Measurements from ENCODE around the gene BRD3OS.

BRD3OS gene, protein sequence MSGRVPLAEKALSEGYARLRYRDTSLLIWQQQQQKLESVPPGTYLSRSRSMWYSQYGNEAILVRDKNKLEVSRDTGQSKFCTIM

DNA sequence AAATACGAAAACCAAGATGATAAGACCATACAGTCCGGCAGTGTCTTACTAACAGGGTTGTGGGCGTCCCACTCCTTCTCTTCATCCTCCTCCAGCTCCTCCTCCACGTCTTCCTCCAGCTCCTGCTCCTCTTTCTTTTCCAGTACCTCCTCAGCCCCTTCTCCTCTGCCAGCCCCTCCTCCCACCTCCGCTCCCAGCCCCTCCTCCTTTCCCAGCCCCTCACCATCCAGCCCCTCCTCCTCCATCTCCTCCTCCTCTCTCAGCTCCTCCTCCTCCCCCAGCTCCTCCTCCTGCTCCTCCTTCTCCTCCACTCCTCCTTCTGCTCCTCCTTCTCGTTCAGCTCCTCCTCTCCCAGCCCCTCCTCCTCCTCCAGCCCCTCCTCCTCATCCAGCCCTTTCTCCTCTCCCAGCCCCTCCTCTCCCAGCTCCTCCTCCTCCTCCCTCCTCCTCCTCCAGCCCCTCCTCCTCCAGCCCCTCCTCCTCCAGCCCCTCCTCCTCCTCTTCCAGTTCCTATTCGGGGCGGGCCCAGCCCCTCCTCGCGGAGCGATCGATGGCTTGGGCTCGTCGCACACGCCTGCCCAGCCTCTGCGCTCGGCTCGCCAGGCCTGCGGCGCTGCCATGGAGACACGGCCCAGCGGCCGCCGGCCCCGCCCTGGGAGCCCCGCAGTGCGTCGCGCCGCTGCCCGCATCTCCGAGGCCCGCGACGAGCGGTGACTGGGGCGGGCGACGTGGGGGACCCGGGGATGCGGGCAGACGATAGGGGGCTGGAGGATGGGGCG, at the start of gene BRD3OS:
TSS of gene BRD3OS (plus strand) at position 654 of the 778 bp plus-strand sequence. CDS start 1,267 bp downstream, outside the sequence.
- peak; percentile 99 for FAIRE-seq
- peak; percentile 95 for DNase-seq (ENCODE audit: extremely low spot score, insufficient read length, low read depth)

DNA sequence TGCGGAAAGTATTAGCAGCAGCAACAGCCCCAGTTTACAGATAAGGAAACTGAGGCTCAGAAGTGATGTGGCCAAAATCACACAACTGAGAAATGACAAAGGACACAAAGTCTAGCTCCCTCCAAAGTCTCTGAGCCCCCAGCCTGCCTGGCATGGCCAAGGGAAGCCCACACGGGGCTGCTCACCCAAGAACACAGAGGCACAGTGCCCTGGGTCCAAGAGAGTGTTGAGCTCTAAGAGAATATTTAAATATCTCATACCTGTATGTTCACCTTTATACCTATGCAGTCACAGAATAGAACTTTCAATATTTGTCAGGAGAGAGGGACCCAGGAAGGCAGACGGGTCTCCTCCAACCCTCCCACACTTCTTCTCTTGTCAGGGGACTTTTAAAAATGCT, 49.8 kb upstream of the BRD3OS start:
- FAIRE-seq (no peak), DNase-seq (ENCODE audit: extremely low spot score, insufficient read length, low read depth) (no peak)

- no peak for FAIRE-seq
These were observed 49.0 kb upstream of the BRD3OS start for GRCh38 chr9:133976191-133976861.

GRCh38 chr9:133976887-133977286, 48.4 kb upstream of the BRD3OS start:
- no peak for FAIRE-seq
- DNase-seq (ENCODE audit: extremely low spot score, insufficient read length, low read depth) = no peak

More at GRCh38 chr9:133976191-133976861, 49.0 kb upstream of the BRD3OS start:
- no peak for DNase-seq (ENCODE audit: extremely low spot score, insufficient read length, low read depth)

GRCh38 chr9:133977421-133978201, 47.7 kb upstream of the BRD3OS start:
- FAIRE-seq (no peak), DNase-seq (ENCODE audit: extremely low spot score, insufficient read length, low read depth) (no peak)

DNA sequence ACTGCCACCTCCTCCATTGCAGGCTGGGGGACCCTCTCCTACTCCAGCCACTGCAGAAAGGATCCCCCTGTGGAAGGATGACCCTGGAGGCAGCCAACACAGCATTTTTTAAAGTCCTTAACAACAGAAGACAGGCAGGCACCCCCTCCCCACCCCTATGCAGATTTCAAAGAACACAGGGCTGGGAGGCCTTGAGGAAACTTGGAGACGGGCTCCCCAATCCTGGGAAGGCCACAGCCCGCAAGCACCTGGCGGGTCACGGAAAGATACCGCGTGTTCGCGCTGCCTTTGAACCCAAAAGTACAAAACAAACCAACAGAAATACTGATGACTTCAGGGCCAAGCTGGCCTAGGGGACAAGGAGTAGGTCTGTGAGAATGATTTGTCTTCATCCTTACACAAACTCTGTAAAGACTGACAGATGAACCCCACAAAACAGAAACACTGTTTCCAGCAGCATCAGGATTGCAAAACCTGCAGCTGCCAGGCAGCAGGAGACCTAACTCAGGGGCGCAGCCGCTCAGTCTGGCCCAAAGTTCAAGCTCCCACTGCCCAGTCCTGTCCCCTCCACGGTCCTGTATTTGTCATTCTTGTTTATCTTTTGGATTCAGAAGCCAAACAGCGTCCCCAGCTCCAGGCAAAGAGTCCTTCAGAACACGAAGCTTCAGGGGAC, 46.9 kb upstream of the BRD3OS start:
- no peak for FAIRE-seq

DNA sequence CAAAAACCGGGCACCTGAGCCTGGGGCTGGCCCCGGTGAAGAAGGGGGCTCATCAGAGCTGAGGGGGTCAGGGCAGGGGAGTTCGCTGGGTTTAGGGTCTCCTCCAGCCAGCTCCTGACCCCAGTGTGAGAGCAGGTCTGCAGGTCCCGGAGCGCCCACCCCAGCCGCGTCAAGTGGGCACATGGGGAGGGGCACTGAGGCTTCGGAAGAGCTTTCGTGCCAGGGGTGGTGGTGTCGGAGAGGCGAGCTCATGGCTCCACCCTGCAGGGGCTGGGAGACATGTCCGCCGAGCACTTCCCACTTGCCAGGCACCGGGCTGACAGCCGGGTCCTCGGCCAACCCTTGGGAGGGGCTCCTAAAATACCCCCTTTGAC, 46.4 kb upstream of the BRD3OS start:
- no peak for DNase-seq (ENCODE audit: extremely low spot score, insufficient read length, low read depth)
- no peak for FAIRE-seq

More for the DNA sequence above, 46.9 kb upstream of the BRD3OS start:
- no peak for DNase-seq (ENCODE audit: extremely low spot score, insufficient read length, low read depth)

GRCh38 chr9:133979273-133979920, 45.9 kb upstream of the BRD3OS start:
- DNase-seq (ENCODE audit: extremely low spot score, insufficient read length, low read depth) = no peak
- FAIRE-seq = peak; percentile 76

GRCh38 chr9:133979921-133980863, 45.1 kb upstream of the BRD3OS start:
- FAIRE-seq (peak; percentile 56), DNase-seq (ENCODE audit: extremely low spot score, insufficient read length, low read depth) (no peak)

DNA sequence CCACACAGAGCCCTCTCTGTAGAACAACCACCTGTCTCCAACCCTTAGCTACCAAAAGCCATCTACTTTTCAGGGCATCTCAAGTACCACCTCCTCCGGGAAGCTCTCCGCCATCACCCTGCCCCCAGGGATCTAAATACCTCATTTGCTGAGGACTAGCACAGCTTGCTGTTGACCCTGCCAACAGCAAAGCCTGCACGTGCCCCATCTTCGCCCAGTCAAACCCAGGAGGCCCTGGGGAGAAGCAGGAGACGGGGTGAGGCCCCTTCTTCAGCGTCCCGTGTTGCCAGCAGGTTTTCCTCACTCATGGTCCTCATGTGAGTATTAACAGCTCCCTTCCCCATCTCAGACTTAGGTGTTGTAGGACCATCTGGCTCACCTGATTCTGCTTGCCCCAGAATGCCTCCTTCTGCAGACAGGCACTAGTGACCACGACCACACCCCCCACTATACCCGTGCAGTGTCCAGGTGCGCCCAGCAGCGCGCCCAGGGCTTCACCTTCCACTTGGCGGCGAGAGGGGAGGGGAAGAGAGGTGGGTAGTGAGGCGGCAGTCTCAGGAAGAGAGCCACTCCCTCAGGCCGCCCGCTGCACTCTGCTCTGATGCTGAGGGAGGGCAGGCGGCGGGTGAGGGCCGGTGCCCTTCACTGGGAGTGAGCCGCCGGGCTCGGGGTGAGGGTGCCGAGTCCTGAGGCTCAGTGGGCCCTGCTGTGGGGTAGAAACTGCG, 44.3 kb upstream of the BRD3OS start:
- FAIRE-seq = no peak
- DNase-seq (ENCODE audit: extremely low spot score, insufficient read length, low read depth) = no peak

DNA sequence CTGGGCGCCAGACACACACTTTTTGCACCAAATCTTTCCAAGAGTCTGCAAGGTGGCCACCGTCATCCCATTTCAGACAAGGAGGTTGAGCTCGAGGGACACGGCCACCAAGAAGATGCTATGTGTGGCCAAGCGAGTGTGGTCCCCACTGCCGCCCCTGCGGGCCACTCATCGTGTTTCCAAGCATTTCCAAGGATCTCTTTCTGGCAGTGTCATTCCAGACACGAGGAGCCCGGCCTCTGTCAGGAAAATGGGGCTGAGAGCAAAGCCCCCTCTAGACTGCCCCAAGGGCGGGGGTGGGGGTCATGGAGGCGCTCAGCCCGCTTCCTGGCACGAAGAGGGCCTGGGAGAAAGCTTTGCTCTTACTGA, 43.7 kb upstream of the BRD3OS start:
- FAIRE-seq = no peak
- no peak for DNase-seq (ENCODE audit: extremely low spot score, insufficient read length, low read depth)

- no peak for DNase-seq (ENCODE audit: extremely low spot score, insufficient read length, low read depth)
- FAIRE-seq = no peak
These were observed 43.2 kb upstream of the BRD3OS start for GRCh38 chr9:133981958-133982681.

DNA sequence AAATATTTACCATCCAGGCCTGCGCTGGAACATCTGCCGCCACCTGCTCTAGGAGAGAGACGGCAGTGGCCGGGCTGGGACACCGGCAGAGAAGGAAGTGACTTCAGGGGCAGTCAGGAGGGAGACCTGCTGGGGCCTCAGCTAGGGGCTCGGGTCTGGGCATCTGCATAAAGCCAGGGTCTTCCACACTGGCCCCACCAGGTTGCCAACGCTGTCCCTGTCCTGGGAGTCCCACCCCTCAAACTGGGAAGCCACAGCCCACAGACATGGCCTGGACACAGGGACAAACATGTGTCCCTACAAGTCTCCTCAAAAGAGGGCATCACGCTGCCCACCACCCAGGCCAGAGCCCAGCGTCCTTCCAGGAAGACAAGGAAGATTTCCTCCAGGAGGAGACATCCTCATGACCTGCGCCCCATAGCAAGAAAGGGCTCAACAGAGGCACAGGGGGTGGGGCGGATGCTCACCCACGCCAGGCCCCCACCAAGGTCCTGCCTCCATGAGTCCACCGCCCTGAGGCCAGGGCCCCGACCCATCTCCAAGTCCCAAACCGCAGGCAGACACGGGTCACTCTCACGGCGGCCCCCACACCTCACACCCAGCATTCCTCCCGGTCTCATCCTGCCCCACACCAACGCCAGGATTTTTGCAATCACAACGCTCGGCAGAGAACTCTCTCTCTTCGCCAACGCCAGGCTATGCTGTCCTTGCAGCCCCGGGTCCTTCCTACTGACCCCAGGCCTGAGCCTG, 42.1 kb upstream of the BRD3OS start:
- DNase-seq (ENCODE audit: extremely low spot score, insufficient read length, low read depth) = no peak
- FAIRE-seq = no peak

GRCh38 chr9:133986061-133986460, 39.2 kb upstream of the BRD3OS start:
- FAIRE-seq = no peak

GRCh38 chr9:133986774-133987445, 38.4 kb upstream of the BRD3OS start:
- FAIRE-seq = no peak
- no peak for DNase-seq (ENCODE audit: extremely low spot score, insufficient read length, low read depth)

More at GRCh38 chr9:133986061-133986460, 39.2 kb upstream of the BRD3OS start:
- no peak for DNase-seq (ENCODE audit: extremely low spot score, insufficient read length, low read depth)

- no peak for FAIRE-seq
- DNase-seq (ENCODE audit: extremely low spot score, insufficient read length, low read depth) = no peak
These were observed 37.9 kb upstream of the BRD3OS start for GRCh38 chr9:133987446-133987788.

All from GM18507 (cell line).